WTC11 (cell line): ENCODE data around the gene PTPRG. TPM values are rescaled to one million over a fixed set of nuclear protein-coding genes. Genes with fewer than 3 reads are reported as not detected.

ENCODE experiments used
- ATAC-seq: fragments of 200-7000 bp; cut with Tn5 transposase; 2 replicates; pipeline ENCODE4 v1.10.0; 2021; ENCODE audit warnings: mild to moderate bottlenecking, moderate library complexity
- CTCF ChIA-PET: fragments of 300-600 bp; sonication (Branson Sonifier 250); formaldehyde crosslinking; loops from one replicate; lab custom pipeline; 2021; ENCODE audit warnings: antibody characterized with exemption; lab: Charles Lee
- POLR2A ChIA-PET: fragments of 350-600 bp; sonication (Branson Sonifier 250); formaldehyde crosslinking; loops from one replicate; lab custom pipeline; 2021; ENCODE audit warnings: antibody characterized with exemption; lab: Charles Lee
- DNase-seq: peaks from one replicate; pipeline ENCODE4 v3.0.0; 2021; ENCODE audit warnings: low spot score
- H3K27ac Mint-ChIP-seq: 2 replicates; pipeline ENCODE4 v1.8.0; 2021; ENCODE audit warnings: mixed read lengths
- H3K27me3 Mint-ChIP-seq: 2 replicates; pipeline ENCODE4 v1.8.0; 2021; ENCODE audit warnings: low read depth, mild to moderate bottlenecking, moderate library complexity, mixed read lengths
- H3K36me3 Mint-ChIP-seq: 2 replicates; pipeline ENCODE4 v1.8.0; 2021; ENCODE audit warnings: mixed read lengths
- H3K4me1 Mint-ChIP-seq: 2 replicates; pipeline ENCODE4 v1.8.0; 2022; ENCODE audit warnings: mixed read lengths
- H3K4me3 Mint-ChIP-seq: 2 replicates; pipeline ENCODE4 v1.8.0; 2021; ENCODE audit warnings: mild to moderate bottlenecking, moderate library complexity, mixed read lengths
- H3K9me3 Mint-ChIP-seq: 2 replicates; pipeline ENCODE4 v1.8.0; 2021; ENCODE audit warnings: mixed read lengths
- ARID4B ChIP-seq: sonication (generic); formaldehyde crosslinking; IDR thresholded peaks from 2 replicates; pipeline ENCODE4 v1.8.0; 2023; ENCODE audit warnings: missing genetic modification reagents, mild to moderate bottlenecking, borderline replicate concordance
- ATF1 ChIP-seq: sonication (generic); formaldehyde crosslinking; IDR thresholded peaks from 2 replicates; pipeline ENCODE4 v1.8.1; 2023; ENCODE audit warnings: mild to moderate bottlenecking, moderate library complexity, missing genetic modification reagents
- CTCF ChIP-seq: fragments of 200-600 bp; IDR thresholded peaks from 2 replicates; pipeline ENCODE4 v1.8.0; 2022; ENCODE audit warnings: antibody characterized with exemption
- ELF4 ChIP-seq: sonication (generic); formaldehyde crosslinking; IDR thresholded peaks from 2 replicates; pipeline ENCODE4 v1.8.1; 2022; ENCODE audit warnings: low read depth, mild to moderate bottlenecking, moderate library complexity, missing genetic modification reagents
- ESRRA ChIP-seq: sonication (generic); formaldehyde crosslinking; IDR thresholded peaks from 2 replicates; pipeline ENCODE4 v1.8.1; 2022; ENCODE audit warnings: mild to moderate bottlenecking, missing genetic modification reagents, borderline replicate concordance
- FOXJ3 ChIP-seq: sonication (generic); formaldehyde crosslinking; IDR thresholded peaks from 2 replicates; pipeline ENCODE4 v1.9.0; 2021; ENCODE audit warnings: missing genetic modification reagents, mild to moderate bottlenecking, borderline replicate concordance
- FOXP4 ChIP-seq: sonication (generic); formaldehyde crosslinking; IDR thresholded peaks from 2 replicates; pipeline ENCODE4 v1.8.0; 2022; ENCODE audit warnings: mild to moderate bottlenecking, missing genetic modification reagents
- GABPB1 ChIP-seq: sonication (generic); formaldehyde crosslinking; IDR thresholded peaks from 2 replicates; pipeline ENCODE4 v1.8.1; 2023; ENCODE audit warnings: mild to moderate bottlenecking, missing genetic modification reagents
- GRHL2 ChIP-seq: fragments of 250-450 bp; sonication (Bioruptor Pico); IDR thresholded peaks from 2 replicates; pipeline ENCODE4 v1.8.0; 2022; ENCODE audit warnings: mild to moderate bottlenecking, moderate library complexity; ENCODE audit not compliant: insufficient replicate concordance, severe bottlenecking
- IRF1 ChIP-seq: sonication (generic); formaldehyde crosslinking; IDR thresholded peaks from 2 replicates; pipeline ENCODE4 v1.8.0; 2023; ENCODE audit warnings: missing genetic modification reagents
- MAX ChIP-seq: sonication (generic); formaldehyde crosslinking; IDR thresholded peaks from 2 replicates; pipeline ENCODE4 v1.8.0; 2022; ENCODE audit warnings: mild to moderate bottlenecking, missing genetic modification reagents
- NFATC4 ChIP-seq: fragments of 250-450 bp; sonication (Bioruptor Pico); IDR thresholded peaks from 2 replicates; pipeline ENCODE4 v1.9.0; 2021; ENCODE audit warnings: mild to moderate bottlenecking
- NFE2L1 ChIP-seq: sonication (generic); formaldehyde crosslinking; IDR thresholded peaks from 2 replicates; pipeline ENCODE4 v1.8.1; 2023; ENCODE audit warnings: missing genetic modification reagents
- NR2C2 ChIP-seq: sonication (generic); formaldehyde crosslinking; IDR thresholded peaks from 2 replicates; pipeline ENCODE4 v1.8.0; 2022; ENCODE audit warnings: mild to moderate bottlenecking, missing genetic modification reagents
- RELA ChIP-seq: sonication (generic); formaldehyde crosslinking; IDR thresholded peaks from 2 replicates; pipeline ENCODE4 v1.8.1; 2022; ENCODE audit warnings: missing genetic modification reagents, mild to moderate bottlenecking, borderline replicate concordance
- SMAD3 ChIP-seq: sonication (generic); formaldehyde crosslinking; IDR thresholded peaks from 2 replicates; pipeline ENCODE4 v1.8.0; 2022; ENCODE audit warnings: missing genetic modification reagents, mild to moderate bottlenecking, borderline replicate concordance
- USF2 ChIP-seq: sonication (generic); formaldehyde crosslinking; IDR thresholded peaks from 2 replicates; pipeline ENCODE4 v1.8.1; 2023; ENCODE audit warnings: mild to moderate bottlenecking, missing genetic modification reagents, moderate library complexity
- ZMAT4 ChIP-seq: fragments of 250-450 bp; sonication (Bioruptor Pico); IDR thresholded peaks from 2 replicates; pipeline ENCODE4 v1.9.0; 2021; ENCODE audit warnings: mild to moderate bottlenecking
- ZNF263 ChIP-seq: sonication (generic); formaldehyde crosslinking; IDR thresholded peaks from 2 replicates; pipeline ENCODE4 v1.8.1; 2022; ENCODE audit warnings: low read depth, mild to moderate bottlenecking, moderate library complexity, missing genetic modification reagents
- ZNF423 ChIP-seq: fragments of 250-450 bp; sonication (Bioruptor Pico); IDR thresholded peaks from 2 replicates; pipeline ENCODE4 v2.1.2; 2022; ENCODE audit warnings: mild to moderate bottlenecking, moderate library complexity
- total RNA-seq: library from RNA; stranded (reverse); gene quantifications from 3 replicates; pipeline ENCODE4 v1.2.3, GENCODE V29; 2021

Gene PTPRG
- total RNA-seq, 1 experiment from 2014 or later, result 106 TPM

GRCh38 chr3:61936344-61936937 is 375.1 kb downstream of the PTPRG start:
- DNase-seq (peak; percentile 70), ATAC-seq (peak; percentile 72)
- ChIA-PET CTCF (interaction anchor here (0.5 to 2.5 kb wide), 56 partner anchors 9 to 686 kb away, joined by 3 to 78 read pairs (median 4); no protein-coding TSS in a partner anchor), POLR2A (interaction anchor here (0.6 kb wide), 1 partner anchor 580 kb away, joined by 3 read pairs; no protein-coding TSS in a partner anchor)
- Mint-ChIP-seq H3K27ac (no peak overlapping the region), H3K4me3 (no peak overlapping the region), H3K27me3 (no peaks in the 10 kb centered on the region), H3K4me1 (peaks cover 68% of the 10 kb centered on the region), H3K36me3 (peaks cover 22% of the 10 kb centered on the region), H3K9me3 (peaks cover 18% of the 10 kb centered on the region)
- TF ChIP-seq GABPB1 (no peak), CTCF (peak; percentile 84), SMAD3 (CRISPR knock-in tag) (no peak)

GRCh38 chr3:61937477-61937876 is 376.1 kb downstream of the PTPRG start:
- no peak overlapping the region for H3K4me3 Mint-ChIP-seq
- DNase-seq, result no peak
- peaks cover 18% of the 10 kb centered on the region for H3K9me3 Mint-ChIP-seq
- TF ChIP-seq RELA (CRISPR knock-in tag) (no peak), ARID4B (no peak), ATF1 (CRISPR knock-in tag) (no peak), FOXP4 (CRISPR knock-in tag) (no peak), NFATC4 (CRISPR knock-in tag) (no peak), MAX (CRISPR knock-in tag) (no peak), ZNF263 (no peak), NR2C2 (no peak), ZMAT4 (CRISPR knock-in tag) (no peak), ELF4 (no peak), ESRRA (CRISPR knock-in tag) (no peak), USF2 (no peak), IRF1 (CRISPR knock-in tag) (no peak), NFE2L1 (CRISPR knock-in tag) (no peak), FOXJ3 (CRISPR knock-in tag) (no peak), ZNF423 (CRISPR knock-in tag) (no peak), GRHL2 (CRISPR knock-in tag) (no peak)
- peaks cover 22% of the 10 kb centered on the region for H3K36me3 Mint-ChIP-seq
- ChIA-PET CTCF (interaction anchor here (1.3 to 2.5 kb wide), 6 partner anchors 15 to 373 kb away, joined by 4 to 12 read pairs (median 10); no protein-coding TSS in a partner anchor), POLR2A (interaction anchor here (0.6 kb wide), 1 partner anchor 581 kb away, joined by 3 read pairs; no protein-coding TSS in a partner anchor)
- H3K4me1 Mint-ChIP-seq, result peaks cover 60% of the 10 kb centered on the region
- no peak for ATAC-seq
- no peaks in the 10 kb centered on the region for H3K27me3 Mint-ChIP-seq
- peak overlapping the region; percentile 37; the same call in 1 of the 2 replicates for H3K27ac Mint-ChIP-seq
